ENCODE data around the gene HDAC1. TPM values are rescaled to one million over a fixed set of nuclear protein-coding genes. Genes with fewer than 3 reads are reported as not detected.

Gene HDAC1
- polyA plus RNA-seq, 1 of the 3 experiments (the other 2 are of a cell fraction), result 172 TPM

DNA sequence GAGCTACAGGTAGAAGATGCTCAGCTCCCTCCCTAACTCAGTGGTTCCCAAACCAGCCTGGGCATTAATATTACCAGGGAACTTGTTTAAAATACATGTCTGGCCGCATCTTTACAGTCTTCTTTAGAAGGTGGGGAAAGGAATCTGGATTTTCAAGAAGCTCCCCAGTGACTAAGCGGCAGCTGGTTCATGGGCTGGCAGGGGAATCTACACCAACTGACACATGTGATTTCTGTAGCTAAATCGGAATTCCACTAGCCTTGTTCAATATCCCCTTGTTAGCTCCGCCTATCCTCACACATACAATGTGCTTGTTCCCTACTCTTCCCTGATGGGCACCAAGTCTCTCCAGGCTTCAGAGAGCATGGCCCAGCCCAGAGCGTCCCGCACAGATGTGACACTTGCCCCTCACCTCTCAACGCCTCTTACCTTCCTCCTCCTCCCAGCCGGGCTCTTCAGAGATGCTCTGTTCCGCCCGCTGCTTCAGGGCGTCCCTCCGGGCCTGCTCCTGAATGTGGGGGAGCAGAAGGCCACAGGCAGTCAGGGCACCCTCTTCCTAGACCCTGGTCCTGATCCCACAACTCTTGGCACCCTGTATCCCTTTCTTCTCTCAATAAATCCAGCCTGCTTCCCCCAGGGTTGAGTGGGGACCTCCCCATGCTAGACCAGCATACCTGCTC is 85.8 kb downstream of the HDAC1 start:
- H3K4me2 ChIP-seq, result no peak overlapping the region
- H2AFZ ChIP-seq (ENCODE audit: low read depth), result no peak overlapping the region
- ChIA-PET POLR2A (interaction anchor here (1.6 to 1.8 kb wide), 2 partner anchors 9 to 19 kb away, joined by 4 to 5 read pairs; no protein-coding TSS in a partner anchor), CTCF (no interaction called here)
- no peaks in the 10 kb centered on the region for H3K27me3 ChIP-seq (ENCODE audit: insufficient read depth)
- H3K27ac ChIP-seq (ENCODE audit: low read depth in 2 of 2, low read length in 1 of 2), result no peak overlapping the region
- TF ChIP-seq, protein P1, sequence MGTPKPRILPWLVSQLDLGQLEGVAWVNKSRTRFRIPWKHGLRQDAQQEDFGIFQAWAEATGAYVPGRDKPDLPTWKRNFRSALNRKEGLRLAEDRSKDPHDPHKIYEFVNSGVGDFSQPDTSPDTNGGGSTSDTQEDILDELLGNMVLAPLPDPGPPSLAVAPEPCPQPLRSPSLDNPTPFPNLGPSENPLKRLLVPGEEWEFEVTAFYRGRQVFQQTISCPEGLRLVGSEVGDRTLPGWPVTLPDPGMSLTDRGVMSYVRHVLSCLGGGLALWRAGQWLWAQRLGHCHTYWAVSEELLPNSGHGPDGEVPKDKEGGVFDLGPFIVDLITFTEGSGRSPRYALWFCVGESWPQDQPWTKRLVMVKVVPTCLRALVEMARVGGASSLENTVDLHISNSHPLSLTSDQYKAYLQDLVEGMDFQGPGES (IDR thresholded peaks at IDR 0.05; ENCODE audit: low read depth, low read length), result no peak
- TF ChIP-seq NFIC (IDR thresholded peaks at IDR 0.05; ENCODE audit: borderline replicate concordance), result no peak
- TF ChIP-seq TAF1 (IDR thresholded peaks at IDR 0.05; ENCODE audit: borderline replicate concordance, low read depth, low read length), result no peak
- TF ChIP-seq FOSL2 (IDR thresholded peaks at IDR 0.05; ENCODE audit: borderline replicate concordance, low read depth), result no peak
- no peak for TF ChIP-seq JUND (IDR thresholded peaks at IDR 0.05)
- TF ChIP-seq, protein P2, sequence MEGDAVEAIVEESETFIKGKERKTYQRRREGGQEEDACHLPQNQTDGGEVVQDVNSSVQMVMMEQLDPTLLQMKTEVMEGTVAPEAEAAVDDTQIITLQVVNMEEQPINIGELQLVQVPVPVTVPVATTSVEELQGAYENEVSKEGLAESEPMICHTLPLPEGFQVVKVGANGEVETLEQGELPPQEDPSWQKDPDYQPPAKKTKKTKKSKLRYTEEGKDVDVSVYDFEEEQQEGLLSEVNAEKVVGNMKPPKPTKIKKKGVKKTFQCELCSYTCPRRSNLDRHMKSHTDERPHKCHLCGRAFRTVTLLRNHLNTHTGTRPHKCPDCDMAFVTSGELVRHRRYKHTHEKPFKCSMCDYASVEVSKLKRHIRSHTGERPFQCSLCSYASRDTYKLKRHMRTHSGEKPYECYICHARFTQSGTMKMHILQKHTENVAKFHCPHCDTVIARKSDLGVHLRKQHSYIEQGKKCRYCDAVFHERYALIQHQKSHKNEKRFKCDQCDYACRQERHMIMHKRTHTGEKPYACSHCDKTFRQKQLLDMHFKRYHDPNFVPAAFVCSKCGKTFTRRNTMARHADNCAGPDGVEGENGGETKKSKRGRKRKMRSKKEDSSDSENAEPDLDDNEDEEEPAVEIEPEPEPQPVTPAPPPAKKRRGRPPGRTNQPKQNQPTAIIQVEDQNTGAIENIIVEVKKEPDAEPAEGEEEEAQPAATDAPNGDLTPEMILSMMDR (IDR thresholded peaks at IDR 0.05), result no peak
- no peak for TF ChIP-seq RFX5 (IDR thresholded peaks at IDR 0.05; ENCODE audit: low read length)
- TF ChIP-seq, protein P3, sequence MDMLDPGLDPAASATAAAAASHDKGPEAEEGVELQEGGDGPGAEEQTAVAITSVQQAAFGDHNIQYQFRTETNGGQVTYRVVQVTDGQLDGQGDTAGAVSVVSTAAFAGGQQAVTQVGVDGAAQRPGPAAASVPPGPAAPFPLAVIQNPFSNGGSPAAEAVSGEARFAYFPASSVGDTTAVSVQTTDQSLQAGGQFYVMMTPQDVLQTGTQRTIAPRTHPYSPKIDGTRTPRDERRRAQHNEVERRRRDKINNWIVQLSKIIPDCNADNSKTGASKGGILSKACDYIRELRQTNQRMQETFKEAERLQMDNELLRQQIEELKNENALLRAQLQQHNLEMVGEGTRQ (IDR thresholded peaks at IDR 0.05; ENCODE audit: borderline replicate concordance, low read depth, low read length), result no peak
- no peak for TF ChIP-seq TEAD4 (IDR thresholded peaks at IDR 0.05; ENCODE audit: borderline replicate concordance, insufficient read depth)
- no peak for TF ChIP-seq TCF12 (IDR thresholded peaks at IDR 0.05)
- TF ChIP-seq, protein P4, sequence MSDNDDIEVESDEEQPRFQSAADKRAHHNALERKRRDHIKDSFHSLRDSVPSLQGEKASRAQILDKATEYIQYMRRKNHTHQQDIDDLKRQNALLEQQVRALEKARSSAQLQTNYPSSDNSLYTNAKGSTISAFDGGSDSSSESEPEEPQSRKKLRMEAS (IDR thresholded peaks at IDR 0.05; ENCODE audit: low read depth), result no peak
- no peak for TF ChIP-seq CHD2 (IDR thresholded peaks at IDR 0.05; ENCODE audit: low read length, partially characterized antibody)
- no peak for TF ChIP-seq RCOR1 (IDR thresholded peaks at IDR 0.05; ENCODE audit: low read length)
- no peak for TF ChIP-seq FOXJ3 (CRISPR knock-in tag; IDR thresholded peaks at IDR 0.05)
- TF ChIP-seq ELF1 (IDR thresholded peaks at IDR 0.05), result no peak
- no peak for TF ChIP-seq SIN3A (IDR thresholded peaks at IDR 0.05; ENCODE audit: borderline replicate concordance, low read depth, low read length)
- no peak for TF ChIP-seq RXRA (IDR thresholded peaks at IDR 0.05; ENCODE audit: borderline replicate concordance, low read depth)
- H3K4me3 ChIP-seq (ENCODE audit: low read depth in 2 of 2, low read length in 1 of 2), result no peak overlapping the region
- no peaks in the 10 kb centered on the region for H3K79me2 ChIP-seq (ENCODE audit: insufficient read depth)
- H3K9ac ChIP-seq, result no peak overlapping the region
- H3F3A ChIP-seq (replicated peaks; ENCODE audit: insufficient read depth), result no peaks in the 10 kb centered on the region
- WGBS (ENCODE audit: low lambda C conversion rate), result 97% methylated on average over 12 of the region's 12 CpGs
- H3K4me1 ChIP-seq (ENCODE audit: control insufficient read depth in 1 of 2, insufficient read depth in 2 of 2, low read depth in 1 of 2, low read length in 1 of 2), result no peaks in the 10 kb centered on the region
- peaks cover 43 to 77% of the 10 kb centered on the region in 2 experiments for H3K36me3 ChIP-seq (replicated peaks in 1 of 2; ENCODE audit: control insufficient read depth in 1 of 2, insufficient read depth in 2 of 2, low read length in 1 of 2)
- no peak for DNase-seq
- H4K20me1 ChIP-seq (ENCODE audit: insufficient read depth), result no peaks in the 10 kb centered on the region
- H3K9me2 ChIP-seq, result no peaks in the 10 kb centered on the region
- no peaks in the 10 kb centered on the region for H3K9me3 ChIP-seq
